BJ (cell line): ENCODE results near the gene RAB35. TPM values are rescaled to one million over a fixed set of nuclear protein-coding genes. Genes with fewer than 3 reads are reported as not detected.

ENCODE experiments used
- CTCF ChIA-PET: fragments of 350-600 bp; formaldehyde crosslinking; extraction: SDS; loops from one replicate; lab custom pipeline; 2021; ENCODE audit warnings: antibody characterized with exemption, inconsistent platforms; lab: Yijun Ruan, JAX
- POLR2A ChIA-PET: fragments of 300-600 bp; sonication (Branson Sonifier 250); formaldehyde crosslinking; extraction: SDS; loops from one replicate; lab custom pipeline; 2021; ENCODE audit warnings: antibody characterized with exemption; lab: Charles Lee
- DNase-seq: peaks from one replicate; pipeline ENCODE4 v3.0.0-alpha.2; 2011; ENCODE audit warnings: low read depth
- H3K27me3 ChIP-seq: 2 replicates; pipeline ENCODE4 v1.6.0; 2011; ENCODE audit warnings: low read length; ENCODE audit not compliant: control insufficient read depth, insufficient read depth
- H3K36me3 ChIP-seq: 2 replicates; pipeline ENCODE4 v1.5.1; 2011; ENCODE audit warnings: low read length; ENCODE audit not compliant: control insufficient read depth, insufficient read depth
- H3K4me3 ChIP-seq: 2 replicates; pipeline ENCODE4 v1.5.1; 2011; ENCODE audit warnings: low read depth, mild to moderate bottlenecking, control low read depth, low read length
- CTCF ChIP-seq: IDR thresholded peaks from 2 replicates; pipeline ENCODE4 v1.5.1; 2011; ENCODE audit warnings: low read depth, mild to moderate bottlenecking, control low read depth, inconsistent platforms, low read length, moderate library complexity; ENCODE audit not compliant: insufficient read depth
- polyA plus RNA-seq: library from polyadenylated mRNA; depleted of rRNA; stranded (reverse); fragments of >200 nt; gene quantifications from 2 replicates; pipeline ENCODE4 v1.2.3, GENCODE V29; 2011

RAB35 gene
- polyA plus RNA-seq, 1 experiment = 50.3 TPM

- peaks cover 5% of the 10 kb centered on the region for H3K36me3 ChIP-seq
- H3K4me3 ChIP-seq = no peak overlapping the region
- no peak for DNase-seq
- no peaks in the 10 kb centered on the region for H3K27me3 ChIP-seq
- POLR2A ChIA-PET = no interaction called here
- CTCF ChIA-PET = no interaction called here
- no peak for TF ChIP-seq CTCF
Measured at GRCh38 chr12:120109570-120110267, 6.8 kb downstream of the RAB35 start.

GRCh38 chr12:120106151-120106550 is 10.4 kb downstream of the RAB35 start:
- no peak overlapping the region for H3K4me3 ChIP-seq
- POLR2A ChIA-PET = no interaction called here
- no peak for DNase-seq
- peaks cover 16% of the 10 kb centered on the region for H3K36me3 ChIP-seq
- CTCF ChIA-PET = no interaction called here
- H3K27me3 ChIP-seq = no peaks in the 10 kb centered on the region
- TF ChIP-seq CTCF = no peak

GRCh38 chr12:120103371-120103770 is 13.2 kb downstream of the RAB35 start:
- POLR2A ChIA-PET = no interaction called here
- no peak for DNase-seq
- H3K27me3 ChIP-seq = no peaks in the 10 kb centered on the region
- H3K36me3 ChIP-seq = peaks cover 20% of the 10 kb centered on the region
- H3K4me3 ChIP-seq = no peak overlapping the region
- TF ChIP-seq CTCF = no peak
- CTCF ChIA-PET = interaction anchor here (1.3 kb wide), 1 partner anchor 12 kb away, joined by 3 read pairs; no protein-coding TSS in a partner anchor

- Histone ChIP-seq H3K4me3 (no peak overlapping the region), H3K27me3 (no peaks in the 10 kb centered on the region), H3K36me3 (peaks cover 23% of the 10 kb centered on the region)
- ChIA-PET CTCF (interaction anchor here (1.0 to 1.3 kb wide), 2 partner anchors 12 to 13 kb away, joined by 3 read pairs; no protein-coding TSS in a partner anchor), POLR2A (no interaction called here)
- TF ChIP-seq CTCF = no peak
- DNase-seq = no peak
Measured at GRCh38 chr12:120103044-120103338, 13.6 kb downstream of the RAB35 start.

- Histone ChIP-seq H3K27me3 (no peaks in the 10 kb centered on the region), H3K36me3 (peaks cover 25% of the 10 kb centered on the region), H3K4me3 (no peak overlapping the region)
- TF ChIP-seq CTCF = no peak
- no peak for DNase-seq
- ChIA-PET POLR2A (no interaction called here), CTCF (interaction anchor here (1.0 to 1.3 kb wide), 3 partner anchors 12 to 15 kb away, joined by 3 read pairs; no protein-coding TSS in a partner anchor)
Measured at GRCh38 chr12:120102189-120103043, 14.1 kb downstream of the RAB35 start.
